BJ (cell line): Measurements from ENCODE around the gene SERPINA3. TPM values are rescaled to one million over a fixed set of nuclear protein-coding genes. Genes with fewer than 3 reads are reported as not detected.
A peak's percentile ranks its signal among the peaks of the same experiment; 100 is the strongest.

Experiments used
- CTCF ChIA-PET: fragments of 350-600 bp; formaldehyde crosslinking; extraction: SDS; loops from one replicate; lab custom pipeline; 2021; ENCODE audit warnings: antibody characterized with exemption, inconsistent platforms; lab: Yijun Ruan, JAX
- POLR2A ChIA-PET: fragments of 300-600 bp; sonication (Branson Sonifier 250); formaldehyde crosslinking; extraction: SDS; loops from one replicate; lab custom pipeline; 2021; ENCODE audit warnings: antibody characterized with exemption; lab: Charles Lee
- DNase-seq: peaks from one replicate; pipeline ENCODE4 v3.0.0-alpha.2; 2011; ENCODE audit warnings: low read depth
- H3K27me3 ChIP-seq: 2 replicates; pipeline ENCODE4 v1.6.0; 2011; ENCODE audit warnings: low read length; ENCODE audit not compliant: control insufficient read depth, insufficient read depth
- H3K36me3 ChIP-seq: 2 replicates; pipeline ENCODE4 v1.5.1; 2011; ENCODE audit warnings: low read length; ENCODE audit not compliant: control insufficient read depth, insufficient read depth
- H3K4me3 ChIP-seq: 2 replicates; pipeline ENCODE4 v1.5.1; 2011; ENCODE audit warnings: low read depth, mild to moderate bottlenecking, control low read depth, low read length
- polyA plus RNA-seq: library from polyadenylated mRNA; depleted of rRNA; stranded (reverse); fragments of >200 nt; gene quantifications from 2 replicates; pipeline ENCODE4 v1.2.3, GENCODE V29; 2011
- TF ChIP-seq, protein P1 (sequence below): IDR thresholded peaks from 2 replicates; pipeline ENCODE4 v1.5.1; 2011; ENCODE audit warnings: low read depth, mild to moderate bottlenecking, control low read depth, inconsistent platforms, low read length, moderate library complexity; ENCODE audit not compliant: insufficient read depth

SERPINA3 gene
- polyA plus RNA-seq, 1 experiment: 0.91 TPM

DNA sequence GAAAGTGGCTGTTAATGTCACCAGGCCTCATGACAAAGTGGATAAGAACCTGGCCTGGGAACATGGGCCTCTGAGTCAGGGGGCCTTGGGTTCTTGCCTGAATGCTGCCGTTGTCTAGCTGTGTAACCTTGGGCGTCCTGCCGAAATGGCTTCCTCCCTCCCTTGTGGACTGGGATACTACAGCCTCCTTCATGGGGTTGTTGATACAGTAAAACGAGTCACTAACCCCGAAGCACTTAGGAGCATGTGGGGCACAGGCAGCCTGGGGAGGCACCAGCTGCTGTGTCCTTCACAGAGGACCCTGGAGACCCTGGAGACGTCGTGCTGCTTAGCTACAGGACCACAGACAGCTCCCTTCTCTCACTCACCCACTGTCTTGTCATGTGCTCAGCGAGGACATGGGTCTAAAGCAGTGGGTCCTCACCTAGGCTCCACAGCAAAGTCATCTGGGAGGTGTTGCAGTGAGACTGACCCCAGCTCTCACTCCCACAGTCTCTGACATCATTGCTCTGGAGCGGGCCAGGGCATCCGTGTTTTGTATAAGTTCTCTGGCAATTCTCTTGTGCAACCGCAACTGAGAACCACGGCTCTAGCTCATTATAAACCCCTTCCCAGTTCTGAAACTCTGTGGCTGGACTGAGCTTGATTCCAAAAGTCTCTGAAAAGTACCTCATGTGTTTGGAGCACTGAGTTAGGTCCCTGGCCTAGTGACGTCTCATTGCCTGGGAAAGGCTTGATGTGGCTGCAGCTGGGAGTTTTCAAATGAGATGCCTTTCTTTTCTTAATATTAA is 42.1 kb downstream of the SERPINA3 start:
- ChIA-PET CTCF (interaction anchor here (1.3 kb wide), 1 partner anchor 105 kb away, joined by 3 read pairs; no protein-coding TSS in a partner anchor), POLR2A (no interaction called here)
- DNase-seq: no peak
- TF ChIP-seq, protein P1, sequence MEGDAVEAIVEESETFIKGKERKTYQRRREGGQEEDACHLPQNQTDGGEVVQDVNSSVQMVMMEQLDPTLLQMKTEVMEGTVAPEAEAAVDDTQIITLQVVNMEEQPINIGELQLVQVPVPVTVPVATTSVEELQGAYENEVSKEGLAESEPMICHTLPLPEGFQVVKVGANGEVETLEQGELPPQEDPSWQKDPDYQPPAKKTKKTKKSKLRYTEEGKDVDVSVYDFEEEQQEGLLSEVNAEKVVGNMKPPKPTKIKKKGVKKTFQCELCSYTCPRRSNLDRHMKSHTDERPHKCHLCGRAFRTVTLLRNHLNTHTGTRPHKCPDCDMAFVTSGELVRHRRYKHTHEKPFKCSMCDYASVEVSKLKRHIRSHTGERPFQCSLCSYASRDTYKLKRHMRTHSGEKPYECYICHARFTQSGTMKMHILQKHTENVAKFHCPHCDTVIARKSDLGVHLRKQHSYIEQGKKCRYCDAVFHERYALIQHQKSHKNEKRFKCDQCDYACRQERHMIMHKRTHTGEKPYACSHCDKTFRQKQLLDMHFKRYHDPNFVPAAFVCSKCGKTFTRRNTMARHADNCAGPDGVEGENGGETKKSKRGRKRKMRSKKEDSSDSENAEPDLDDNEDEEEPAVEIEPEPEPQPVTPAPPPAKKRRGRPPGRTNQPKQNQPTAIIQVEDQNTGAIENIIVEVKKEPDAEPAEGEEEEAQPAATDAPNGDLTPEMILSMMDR: no peak
- Histone ChIP-seq H3K27me3 (no peaks in the 10 kb centered on the region), H3K4me3 (no peak overlapping the region), H3K36me3 (no peaks in the 10 kb centered on the region)

DNA sequence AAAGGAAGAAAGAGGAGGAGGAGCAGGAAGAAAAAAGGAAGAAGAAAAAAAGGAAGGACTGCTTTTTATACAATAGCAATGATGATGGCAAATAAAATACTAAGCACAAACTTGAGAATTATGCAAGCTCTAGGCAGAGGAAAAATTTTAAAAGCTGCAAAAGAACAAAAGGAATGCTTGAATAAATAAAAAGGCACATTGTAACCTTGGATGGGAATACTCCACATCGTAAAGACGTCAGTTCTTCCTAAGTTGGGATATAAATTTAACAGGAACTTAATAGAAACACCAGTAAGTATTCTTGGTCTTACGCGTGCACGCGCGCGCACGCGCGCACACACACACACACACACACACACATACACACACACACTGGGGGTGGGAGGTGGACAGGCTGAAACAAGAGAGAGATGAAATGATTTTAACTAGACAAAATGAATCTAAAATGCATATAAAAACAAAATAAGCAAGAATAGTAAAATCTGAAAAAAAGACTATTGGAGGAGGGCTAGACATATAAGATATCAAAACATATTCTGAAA is 43.0 kb downstream of the SERPINA3 start:
- no peaks in the 10 kb centered on the region for H3K36me3 ChIP-seq
- ChIA-PET POLR2A (no interaction called here), CTCF (no interaction called here)
- H3K27me3 ChIP-seq: no peaks in the 10 kb centered on the region
- H3K4me3 ChIP-seq: no peak overlapping the region
- peak; percentile 70 for DNase-seq
- TF ChIP-seq, protein P1: no peak

DNA sequence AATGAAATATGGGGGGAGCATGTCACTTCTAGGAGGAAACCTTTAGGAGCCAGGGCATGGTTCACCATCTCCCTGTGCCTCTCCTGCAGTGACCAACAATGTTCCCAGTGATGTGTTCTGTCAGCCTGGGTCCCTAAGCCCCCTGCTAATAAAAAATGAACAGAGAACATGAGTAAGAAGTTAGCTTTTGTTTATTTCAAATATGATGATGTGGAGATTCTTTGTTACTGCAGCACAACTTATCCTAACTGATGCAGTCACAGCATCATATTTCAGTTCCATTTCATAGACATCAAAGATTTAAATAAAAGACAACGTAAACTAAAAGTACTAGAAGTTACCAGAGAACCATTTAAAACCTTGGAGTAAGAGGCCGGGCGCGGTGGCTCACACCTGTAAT is 43.9 kb downstream of the SERPINA3 start:
- no peak for DNase-seq
- POLR2A ChIA-PET: no interaction called here
- Histone ChIP-seq H3K36me3 (no peaks in the 10 kb centered on the region), H3K27me3 (no peaks in the 10 kb centered on the region), H3K4me3 (no peak overlapping the region)
- TF ChIP-seq, protein P1: no peak
- CTCF ChIA-PET: no interaction called here

DNA sequence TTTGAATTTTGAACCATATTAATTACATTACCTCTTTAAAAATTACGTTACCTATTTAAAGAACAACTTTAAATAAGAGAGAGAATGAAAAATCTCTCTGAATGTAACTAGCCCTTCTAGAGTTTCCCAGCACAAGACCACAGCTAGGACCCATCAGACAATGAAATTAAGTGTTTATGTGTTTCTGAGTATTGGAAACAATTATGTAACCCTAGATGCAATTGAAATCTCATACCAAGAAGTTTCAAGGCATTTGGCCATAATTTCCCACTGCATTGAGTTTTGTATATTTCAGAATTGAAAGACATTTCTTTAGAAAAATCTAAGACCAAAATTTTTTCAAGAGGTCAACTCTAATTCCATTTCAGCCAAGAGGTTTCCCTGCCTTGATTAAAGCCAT is 47.1 kb downstream of the SERPINA3 start:
- POLR2A ChIA-PET: no interaction called here
- no peak for DNase-seq
- TF ChIP-seq, protein P1: no peak
- Histone ChIP-seq H3K27me3 (no peaks in the 10 kb centered on the region), H3K36me3 (no peaks in the 10 kb centered on the region), H3K4me3 (no peak overlapping the region)
- CTCF ChIA-PET: no interaction called here

DNA sequence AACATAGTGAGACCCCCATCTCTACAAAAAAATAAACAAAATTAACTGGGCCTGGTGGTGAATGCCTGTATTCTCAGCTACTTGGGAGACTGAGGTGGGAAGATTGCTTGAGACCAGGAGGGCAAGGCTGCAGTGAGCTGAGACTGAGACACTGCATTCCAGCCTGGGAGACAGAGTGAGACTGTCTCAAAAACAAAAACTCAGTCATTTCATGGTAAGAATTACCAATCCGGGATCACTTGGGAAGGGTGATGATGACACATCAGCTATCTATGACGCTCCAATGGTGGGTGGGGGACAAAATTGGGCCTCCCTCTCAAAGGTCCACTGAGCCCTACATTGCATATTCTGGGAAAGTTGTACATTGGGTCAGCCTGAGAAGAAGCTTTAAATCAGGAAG is 47.7 kb downstream of the SERPINA3 start:
- POLR2A ChIA-PET: no interaction called here
- no peaks in the 10 kb centered on the region for H3K36me3 ChIP-seq
- no peak for DNase-seq
- TF ChIP-seq, protein P1: no peak
- no peak overlapping the region for H3K4me3 ChIP-seq
- CTCF ChIA-PET: no interaction called here
- no peaks in the 10 kb centered on the region for H3K27me3 ChIP-seq
